Measurements from ENCODE around the gene CTXN1. TPM values are rescaled to one million over a fixed set of nuclear protein-coding genes. Genes with fewer than 3 reads are reported as not detected.
"Not testable (repeated sequence)": the region's sequence is repeated elsewhere in the genome, so short reads cannot be mapped to it uniquely, and the experiment has no call there.

The CTXN1 gene
- total RNA-seq: under 1 TPM; 0.91 to 0.97 TPM
- long read RNA-seq: 0 reads

GRCh38 chr19:7926021-7926726 lies at the start of gene CTXN1:
Gene CTXN1, minus strand, starts transcription at chr19:7926135. Its CDS starts 597 bp downstream, at chr19:7925538.
- intact Hi-C loops (cut with DNase I): no loop called here
- ATAC-seq (peak; percentile 41 to 53), DNase-seq (peak; percentile 77)

- intact Hi-C loops (cut with DNase I): loop anchor here in 1 of 2 donors (10.0 kb wide), 1 partner anchor 280 kb away; no protein-coding TSS in a partner anchor
- DNase-seq: peak; percentile 53
- ATAC-seq: peak; percentile 56 to 75
Measured at GRCh38 chr19:7975037-7975436, 49.1 kb upstream of the CTXN1 start.

- ATAC-seq (peak; percentile 67 to 74), DNase-seq (peak; percentile 77)
- intact Hi-C loops (cut with DNase I): loop anchor here (2.0 to 10.0 kb wide), 2 partner anchors 279 to 281 kb away; no protein-coding TSS in a partner anchor
Measured at GRCh38 chr19:7973883-7974282, 47.9 kb upstream of the CTXN1 start.

- DNase-seq: no peak
- intact Hi-C loops (cut with DNase I): loop anchor here (2.0 to 10.0 kb wide), 2 partner anchors 281 to 283 kb away; no protein-coding TSS in a partner anchor
- ATAC-seq: peak; percentile 8 to 28
Measured at GRCh38 chr19:7971553-7972520, 45.9 kb upstream of the CTXN1 start.

- ATAC-seq (no peak), DNase-seq (no peak)
- intact Hi-C loops (cut with DNase I): loop anchor here in 1 of 2 donors (10.0 kb wide), 1 partner anchor 284 kb away; no protein-coding TSS in a partner anchor
Measured at GRCh38 chr19:7970716-7971448, 44.9 kb upstream of the CTXN1 start.

- ATAC-seq (no peak), DNase-seq (no peak)
- intact Hi-C loops (cut with DNase I): no loop called here
Measured at GRCh38 chr19:7969555-7969939, 43.6 kb upstream of the CTXN1 start.

- DNase-seq (no peak), ATAC-seq (no peak)
- intact Hi-C loops (cut with DNase I): no loop called here
Measured at GRCh38 chr19:7968796-7969554, 43.0 kb upstream of the CTXN1 start.

- DNase-seq (no peak), ATAC-seq (no peak)
- intact Hi-C loops (cut with DNase I): no loop called here
Measured at GRCh38 chr19:7968008-7968795, 42.3 kb upstream of the CTXN1 start.

GRCh38 chr19:7965921-7966665 lies 40.2 kb upstream of the CTXN1 start:
- DNase-seq (no peak), ATAC-seq (no peak)
- intact Hi-C loops (cut with DNase I): no loop called here

- intact Hi-C loops (cut with DNase I): no loop called here
- ATAC-seq: no peak
- no peak for DNase-seq
Measured at GRCh38 chr19:7965259-7965841, 39.4 kb upstream of the CTXN1 start.

GRCh38 chr19:7963566-7963965 lies 37.6 kb upstream of the CTXN1 start:
- intact Hi-C loops (cut with DNase I): no loop called here
- ATAC-seq (peak in 1 of 2 donors; percentile 10), DNase-seq (peak; percentile 49)

GRCh38 chr19:7962644-7963268 lies 36.8 kb upstream of the CTXN1 start:
- DNase-seq: no peak
- no peak for ATAC-seq
- intact Hi-C loops (cut with DNase I): no loop called here

- DNase-seq (no peak), ATAC-seq (no peak)
- intact Hi-C loops (cut with DNase I): no loop called here
Measured at GRCh38 chr19:7961920-7962626, 36.1 kb upstream of the CTXN1 start.

GRCh38 chr19:7961082-7961481 lies 35.1 kb upstream of the CTXN1 start:
- ATAC-seq; DNase-seq; intact Hi-C loops (cut with DNase I): not testable (repeated sequence)

GRCh38 chr19:7959211-7959610 lies 33.3 kb upstream of the CTXN1 start:
- intact Hi-C loops (cut with DNase I): loop anchor here in 1 of 2 donors (10.0 kb wide), 1 partner anchor 196 kb away; no protein-coding TSS in a partner anchor
- DNase-seq: no peak
- no peak for ATAC-seq
